Activated CD4-positive, alpha-beta T cell treated with anti-CD3 and anti-CD28 coated beads, Interleukin-2, Interleukin-6, amounts not matched to agents 100 ng/mL and 50 ng/mL, durations not matched to agents 16 hours and 8 hours (primary cell): ENCODE results near the gene DNAH10.

ENCODE experiments used
- DNase-seq: peaks from one replicate; pipeline ENCODE4 v3.0.0-alpha.2; 2020

DNAH10 gene

GRCh38 chr12:123798518-123798917, 36.4 kb downstream of the DNAH10 start:
- no peak for DNase-seq

- no peak for DNase-seq
These were observed 37.1 kb downstream of the DNAH10 start for GRCh38 chr12:123799227-123799626.

DNA sequence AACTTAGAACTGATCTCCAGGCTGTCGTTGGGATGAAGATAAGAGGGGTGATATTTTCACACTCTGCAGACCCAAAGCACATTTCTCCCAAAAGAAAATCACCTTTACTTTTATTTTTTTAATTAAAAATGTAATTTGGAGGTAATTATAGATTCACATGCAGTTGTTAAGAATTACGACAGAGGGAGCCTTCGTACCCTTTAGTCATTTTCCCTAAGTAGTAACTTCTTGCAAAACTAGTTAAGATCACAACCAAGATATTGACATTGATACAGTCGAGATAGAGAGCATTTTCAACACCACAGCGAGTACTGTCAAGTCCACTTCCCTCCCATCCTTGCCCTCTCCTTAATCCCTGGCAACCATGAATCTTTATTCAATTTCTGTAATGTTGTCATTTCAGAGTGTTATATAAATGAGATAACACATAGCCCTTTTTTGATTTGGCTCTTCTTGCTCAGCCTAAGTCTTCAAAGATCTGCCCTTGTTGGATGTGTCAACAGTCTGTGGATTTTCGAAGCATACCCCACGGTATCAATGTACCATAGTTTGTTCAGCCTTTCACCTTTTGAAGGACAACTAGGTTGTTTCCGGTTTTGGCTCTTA, 39.6 kb downstream of the DNAH10 start:
- DNase-seq: peak; percentile 11

DNA sequence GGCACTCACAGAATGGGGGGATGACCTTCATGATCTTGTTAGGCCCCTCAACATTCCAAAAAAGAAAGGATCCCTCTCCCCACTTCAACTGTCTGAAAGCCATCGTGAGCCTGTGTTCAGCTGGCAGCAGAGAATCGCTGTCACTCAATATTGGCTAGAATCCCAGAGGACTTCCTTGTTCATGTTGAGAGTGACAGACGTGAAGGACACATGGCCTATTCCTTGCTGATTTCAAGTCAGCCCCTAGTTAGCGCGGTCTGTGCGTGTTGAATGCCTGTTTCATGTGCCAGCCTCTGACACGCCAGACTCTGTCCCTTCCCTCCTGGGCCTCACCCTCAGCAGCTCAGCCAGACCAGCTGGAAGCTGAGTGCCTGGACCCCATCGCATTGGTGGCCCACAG, 43.1 kb downstream of the DNAH10 start:
- no peak for DNase-seq

DNA sequence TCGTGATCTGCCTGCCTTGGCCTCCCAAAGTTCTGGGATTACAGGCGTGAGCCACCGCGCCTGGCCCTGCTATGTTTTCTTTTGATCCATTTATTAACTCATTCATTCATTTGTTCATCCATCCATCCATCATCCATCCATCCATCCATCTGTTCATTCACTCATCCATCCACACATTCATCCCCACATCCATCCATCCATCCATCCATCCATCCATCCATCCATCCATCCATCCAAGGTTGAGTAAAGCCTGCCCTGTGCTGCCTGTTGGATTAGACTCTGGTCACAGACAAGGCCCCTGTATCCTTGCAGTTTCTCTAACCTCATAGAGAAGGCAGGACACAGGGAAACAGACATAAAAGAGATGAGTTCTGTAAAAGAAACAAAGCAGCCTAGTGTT, 44.9 kb downstream of the DNAH10 start:
- DNase-seq: no peak

GRCh38 chr12:123807670-123808069, 45.6 kb downstream of the DNAH10 start:
- DNase-seq: no peak

DNA sequence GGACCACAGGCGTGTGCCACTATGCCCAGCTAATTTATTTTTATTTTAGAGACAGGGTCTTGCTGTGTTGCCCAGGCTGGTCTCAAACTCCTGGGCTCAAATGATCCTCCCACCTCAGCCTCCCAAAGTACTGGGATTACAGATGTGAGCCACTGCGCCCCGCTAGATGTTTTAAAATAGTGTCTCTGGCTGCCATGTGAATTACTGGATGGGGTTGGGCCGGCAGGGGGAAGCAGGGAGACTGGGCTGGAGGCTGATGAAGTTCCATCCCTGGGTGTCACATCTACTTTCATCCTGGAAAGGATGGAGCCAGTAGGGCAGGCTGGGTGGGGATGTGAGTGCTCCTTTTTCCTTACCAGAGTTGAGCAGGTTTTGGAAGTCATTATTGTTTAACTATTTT, 46.1 kb downstream of the DNAH10 start:
- DNase-seq: no peak

GRCh38 chr12:123813349-123813748, 51.2 kb downstream of the DNAH10 start:
- DNase-seq: no peak

DNA sequence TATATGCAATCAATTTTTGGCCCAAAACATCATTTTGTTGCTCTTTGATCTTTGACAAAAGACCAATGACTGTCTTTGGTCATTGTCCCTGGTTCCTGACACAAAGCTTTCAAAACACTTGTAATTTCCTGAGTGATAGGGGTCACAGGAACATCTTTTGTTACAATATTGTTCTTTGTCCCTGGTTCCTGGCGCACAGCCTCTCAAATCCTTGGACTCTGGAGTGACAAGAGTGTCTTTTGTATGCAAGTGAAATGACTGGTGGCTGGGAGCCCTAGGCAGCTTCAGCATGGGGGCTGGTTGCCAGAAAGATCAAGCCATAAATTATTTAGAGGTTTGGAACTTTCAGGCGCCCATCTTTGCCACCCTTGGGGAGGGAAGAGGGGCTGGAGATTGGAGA, 53.9 kb downstream of the DNAH10 start:
- DNase-seq: no peak

DNA sequence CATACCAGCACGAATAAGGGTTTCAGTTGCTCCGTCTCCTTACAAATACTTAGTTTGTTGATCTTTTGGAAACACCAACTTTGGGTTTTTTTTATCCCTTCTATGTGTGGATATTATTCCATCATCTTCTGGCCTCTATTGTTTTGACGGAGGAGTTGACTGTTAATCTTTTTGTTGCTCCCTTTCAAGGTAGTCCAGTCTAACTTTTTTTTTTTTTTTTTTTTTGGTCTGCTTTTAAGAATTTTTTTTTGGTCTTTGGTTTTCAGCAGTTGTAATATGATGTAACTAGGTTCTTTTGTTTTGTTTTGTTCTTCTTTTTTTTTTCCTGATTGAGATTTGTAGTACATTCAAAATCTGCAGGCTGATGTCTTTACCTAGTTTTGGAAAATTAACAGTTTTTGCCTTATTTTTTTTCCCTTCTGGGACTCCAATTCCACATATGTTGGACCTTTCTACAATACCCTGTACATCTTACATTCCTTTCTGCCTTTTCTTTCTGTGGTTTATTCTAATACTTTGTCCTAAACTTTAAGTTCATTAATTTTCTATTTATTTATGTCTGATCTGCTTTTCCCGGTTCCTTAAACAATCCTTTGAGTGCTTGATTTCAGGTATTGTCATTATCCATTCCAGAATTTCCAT, 54.9 kb downstream of the DNAH10 start:
- DNase-seq: no peak

- no peak for DNase-seq
These were observed 60.7 kb downstream of the DNAH10 start for GRCh38 chr12:123822804-123823203.

GRCh38 chr12:123828120-123828519, 66.0 kb downstream of the DNAH10 start:
- no peak for DNase-seq

- no peak for DNase-seq
These were observed 66.9 kb downstream of the DNAH10 start for GRCh38 chr12:123828854-123829547.

- DNase-seq: no peak
These were observed 67.5 kb downstream of the DNAH10 start for GRCh38 chr12:123829561-123829960.

DNA sequence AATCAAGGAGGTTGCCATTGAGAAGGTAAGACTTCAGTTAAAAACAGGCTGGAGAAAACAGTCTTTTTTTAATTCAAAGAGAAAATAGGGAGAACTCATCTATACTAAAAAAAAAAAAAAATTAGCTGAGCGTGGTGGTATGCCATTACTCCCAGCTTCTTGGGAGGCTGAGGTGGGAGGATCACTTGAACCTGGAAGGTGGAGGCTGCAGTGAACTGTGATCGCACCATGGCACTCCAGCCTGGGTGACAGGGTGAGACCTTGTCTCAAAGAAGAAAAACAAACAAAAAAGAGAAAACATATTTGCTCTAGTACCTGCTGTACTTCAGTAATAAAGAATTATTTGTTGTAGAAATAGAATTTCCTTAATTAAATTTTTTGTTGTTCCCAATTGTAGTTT, 68.6 kb downstream of the DNAH10 start:
- DNase-seq: no peak

DNA sequence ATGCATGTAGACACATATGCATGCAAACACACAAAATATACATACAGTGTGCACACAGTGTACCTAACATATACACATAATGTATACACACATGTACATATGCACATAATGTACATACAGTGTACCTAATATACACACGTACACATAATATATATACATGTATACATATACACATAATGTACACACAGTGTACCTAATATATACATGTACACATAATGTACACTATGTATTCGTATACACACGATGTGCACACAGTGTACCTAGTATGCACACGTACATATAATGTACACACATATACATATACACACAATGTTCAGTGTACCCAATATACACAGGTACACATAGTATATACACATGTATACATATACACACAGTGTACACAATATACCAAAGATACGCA, 70.0 kb downstream of the DNAH10 start:
- DNase-seq: no peak

- no peak for DNase-seq
These were observed 71.7 kb downstream of the DNAH10 start for GRCh38 chr12:123833830-123834229.

- no peak for DNase-seq
These were observed 72.7 kb downstream of the DNAH10 start for GRCh38 chr12:123834845-123835244.

GRCh38 chr12:123836292-123836691, 74.2 kb downstream of the DNAH10 start:
- DNase-seq: no peak

DNA sequence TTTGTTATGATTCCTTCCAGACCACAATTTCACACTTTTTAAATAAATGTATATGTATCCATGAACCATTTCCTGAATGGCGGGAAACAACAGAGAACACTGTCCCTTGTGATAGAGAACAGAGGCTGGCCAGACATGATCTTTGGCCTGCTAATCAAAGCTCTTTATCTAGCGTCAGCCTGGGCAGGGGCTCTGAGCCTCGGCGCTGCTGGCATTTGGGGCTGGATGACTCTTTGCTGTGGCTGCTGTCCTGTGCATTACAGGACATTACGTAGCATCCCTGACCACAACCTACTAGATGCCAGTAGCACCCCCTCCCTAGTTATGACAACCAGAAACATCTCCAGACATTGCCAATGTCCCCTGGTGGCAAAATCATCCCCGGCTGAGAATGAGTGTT, 77.7 kb downstream of the DNAH10 start:
- DNase-seq: no peak

DNA sequence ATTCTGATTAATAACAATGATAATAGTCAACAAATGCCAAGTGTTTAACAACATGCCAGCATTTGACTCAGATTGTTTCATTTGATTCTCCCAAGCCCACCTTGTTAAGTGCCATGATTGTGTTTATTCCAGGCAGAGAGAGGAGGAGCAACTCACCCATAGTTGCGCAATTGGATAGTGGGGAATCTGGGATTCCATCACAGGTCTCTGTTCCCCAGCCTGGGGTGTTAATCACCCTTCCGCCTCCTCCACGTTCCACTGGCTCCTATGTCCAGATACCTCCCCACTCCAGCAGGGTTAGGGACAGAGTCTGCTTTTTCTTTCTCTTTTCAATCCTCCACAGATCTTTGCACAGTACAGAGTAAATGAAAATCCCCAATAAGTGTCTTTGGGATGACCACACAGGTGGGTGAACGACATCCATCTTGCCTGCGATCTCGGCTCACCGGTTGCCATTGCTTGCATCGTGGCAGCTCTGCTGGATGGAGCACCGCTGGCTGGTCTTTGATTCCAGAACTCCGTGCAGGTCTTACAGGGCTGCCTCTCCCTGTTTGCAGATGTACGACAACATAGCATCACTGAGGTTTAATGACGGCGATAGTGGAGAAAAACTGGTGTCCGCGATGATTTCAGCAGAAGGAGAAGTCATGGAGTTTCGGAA, 78.8 kb downstream of the DNAH10 start:
- DNase-seq: no peak

GRCh38 chr12:123843912-123844748, 82.0 kb downstream of the DNAH10 start:
- no peak for DNase-seq

DNA sequence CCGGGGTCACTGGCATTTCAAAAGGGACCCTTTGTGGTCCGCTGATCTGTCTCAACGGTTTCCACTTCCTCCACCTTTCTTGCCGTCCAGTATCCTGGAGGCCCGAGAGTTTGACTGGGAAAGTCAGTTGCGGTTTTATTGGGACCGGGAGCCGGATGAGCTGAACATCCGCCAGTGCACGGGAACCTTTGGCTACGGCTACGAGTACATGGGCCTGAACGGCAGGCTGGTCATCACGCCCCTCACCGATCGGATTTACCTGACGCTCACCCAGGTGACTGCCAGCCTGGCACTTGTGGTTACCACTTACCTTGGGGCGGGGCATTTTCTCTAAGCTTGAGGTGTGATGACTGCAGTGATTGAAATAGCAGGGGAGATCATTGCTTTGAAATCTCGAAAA, 83.8 kb downstream of the DNAH10 start:
- no peak for DNase-seq
